Raji (cell line): ENCODE results near the gene PCDHB12.

Source experiments
- POLR2A ChIP-seq: IDR thresholded peaks from 2 replicates; pipeline ENCODE4 v1.6.1; 2011; ENCODE audit warnings: low read depth, low read length, control low read depth; ENCODE audit not compliant: insufficient read depth

Gene PCDHB12

DNA sequence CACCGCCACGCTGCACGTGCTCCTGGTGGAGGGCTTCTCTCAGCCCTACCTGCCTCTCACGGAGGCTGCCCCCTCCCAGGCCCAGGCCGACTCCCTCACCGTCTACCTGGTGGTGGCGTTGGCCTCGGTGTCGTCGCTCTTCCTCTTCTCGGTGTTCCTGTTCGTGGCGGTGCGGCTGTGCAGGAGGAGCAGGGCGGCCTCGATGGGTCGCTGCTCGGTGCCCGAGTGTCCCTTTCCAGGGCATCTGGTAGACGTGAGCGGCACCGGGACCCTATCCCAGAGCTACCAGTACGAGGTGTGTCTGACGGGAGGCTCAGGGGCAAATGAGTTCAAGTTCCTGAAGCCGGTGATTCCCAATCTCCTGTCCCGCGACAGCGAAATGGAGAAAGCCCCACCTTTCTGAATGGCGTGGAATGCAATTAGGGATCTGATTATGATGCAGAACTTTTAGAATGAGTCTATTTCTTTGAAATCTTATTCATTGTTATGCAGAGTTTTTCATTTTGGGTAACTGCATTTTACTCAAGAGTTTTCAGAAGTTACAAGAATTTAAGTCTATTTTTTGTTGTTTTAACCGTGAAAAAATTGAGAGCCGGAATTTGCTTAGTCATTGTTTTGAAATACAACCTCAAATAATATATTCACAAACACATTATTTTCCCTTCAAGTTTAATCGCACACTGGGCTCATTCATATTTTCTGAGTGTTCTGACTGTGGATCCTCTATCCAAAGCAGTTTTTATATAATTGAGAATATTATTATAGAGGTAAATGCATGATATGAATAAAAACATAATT is 28.2 kb downstream of the PCDHB12 start:
- no peak for TF ChIP-seq POLR2A

DNA sequence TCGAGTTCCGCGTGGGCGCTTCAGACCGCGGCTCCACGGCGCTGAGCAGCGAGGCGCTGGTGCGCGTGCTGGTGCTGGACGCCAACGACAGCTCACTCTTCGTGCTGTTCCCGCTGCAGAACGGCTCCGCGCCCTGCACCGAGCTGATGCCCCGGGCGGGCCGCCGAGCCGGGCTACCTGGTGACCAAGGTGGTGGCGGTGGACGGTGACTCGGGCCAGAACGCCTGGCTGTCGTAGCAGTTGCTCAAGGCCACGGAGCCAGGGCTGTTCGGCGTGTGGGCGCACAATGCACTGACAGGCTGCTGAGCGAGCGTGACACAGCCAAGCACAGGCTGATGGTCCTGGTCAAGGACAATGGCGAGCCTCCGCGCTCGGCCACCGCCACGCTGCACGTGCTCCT is 33.0 kb downstream of the PCDHB12 start:
- TF ChIP-seq POLR2A = no peak

GRCh38 chr5:141245250-141245717 is 36.8 kb downstream of the PCDHB12 start, which contains the start of gene PCDHB15:
TSS of gene PCDHB15 (plus strand) at chr5:141245395. CDS start at chr5:141245579, 184 bp downstream.
- TF ChIP-seq POLR2A = no peak

DNA sequence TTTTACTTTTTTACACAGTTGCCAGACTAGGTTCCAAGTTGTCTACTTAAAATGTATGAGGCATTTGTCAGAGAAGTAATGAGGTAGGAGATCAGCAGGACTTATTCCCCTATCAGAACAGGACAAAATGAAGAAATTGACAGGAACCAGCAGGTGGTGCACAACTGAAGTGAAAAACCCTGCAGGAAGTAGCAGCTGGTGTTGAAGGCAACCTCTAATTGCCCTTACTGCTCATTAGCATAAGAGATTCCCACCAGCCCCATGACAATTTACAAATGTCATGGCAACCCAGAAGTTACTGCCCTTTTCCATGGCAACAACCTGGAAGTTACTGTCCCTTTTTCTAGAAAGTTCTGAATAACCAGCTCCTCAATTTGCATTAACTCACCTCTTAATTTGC is 42.1 kb downstream of the PCDHB12 start:
- no peak for TF ChIP-seq POLR2A

GRCh38 chr5:141258464-141258863 is 49.9 kb downstream of the PCDHB12 start:
- no peak for TF ChIP-seq POLR2A

DNA sequence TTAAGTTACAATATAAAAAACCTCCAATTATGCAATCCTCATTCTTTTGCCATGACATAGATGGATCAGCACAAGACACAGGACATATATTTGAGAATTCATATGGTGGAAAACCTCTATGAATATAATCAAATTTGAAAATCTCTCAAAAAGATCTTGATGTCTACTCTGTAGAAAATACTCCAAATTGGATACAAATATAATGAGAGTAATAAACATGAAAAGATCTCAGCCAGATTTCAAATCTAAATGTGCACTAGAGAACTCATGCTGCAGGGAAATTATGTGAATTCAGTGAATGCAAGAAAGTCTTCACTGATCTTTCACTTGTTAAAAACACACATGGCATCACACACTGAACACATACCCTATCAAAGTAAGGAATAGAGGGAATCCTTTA is 50.4 kb downstream of the PCDHB12 start:
- TF ChIP-seq POLR2A = no peak

GRCh38 chr5:141260458-141261237 is 52.1 kb downstream of the PCDHB12 start:
- no peak for TF ChIP-seq POLR2A

DNA sequence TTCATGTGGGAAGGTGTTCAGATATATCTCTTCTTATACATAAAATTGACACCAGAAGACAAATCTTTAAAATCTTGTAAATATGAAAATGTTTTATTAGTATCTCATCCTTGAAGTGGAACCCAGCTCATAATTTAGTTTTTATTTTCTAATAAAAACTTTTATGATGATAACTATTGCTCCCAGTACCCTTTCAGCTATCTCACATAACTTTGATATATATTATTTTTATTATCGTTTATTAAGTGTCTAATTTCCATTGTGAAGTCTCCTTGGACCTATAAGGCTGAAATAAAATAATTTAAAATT is 52.7 kb downstream of the PCDHB12 start:
- no peak for TF ChIP-seq POLR2A
